Measurements from ENCODE around the gene CACNA1G. TPM values are rescaled to one million over a fixed set of nuclear protein-coding genes. Genes with fewer than 3 reads are reported as not detected.

CACNA1G gene
- total RNA-seq, 1 experiment from 2014 or later = not detected

DNA sequence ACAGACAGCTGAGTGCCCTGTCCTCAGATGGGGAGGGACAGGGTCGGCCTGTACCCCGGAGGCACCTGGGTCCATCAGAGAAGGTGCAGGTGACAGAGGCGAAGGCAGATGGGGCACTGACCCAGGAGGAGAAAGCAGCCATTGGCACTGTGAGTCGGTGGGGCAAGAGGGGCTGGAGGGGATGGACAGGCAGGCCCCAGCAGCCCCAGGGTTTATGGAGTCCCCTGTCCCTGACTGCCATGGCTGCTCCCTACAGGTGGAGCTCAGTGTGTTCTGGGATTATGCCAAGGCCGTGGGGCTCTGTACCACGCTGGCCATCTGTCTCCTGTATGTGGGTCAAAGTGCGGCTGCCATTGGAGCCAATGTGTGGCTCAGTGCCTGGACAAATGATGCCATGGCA, 115.1 kb downstream of the CACNA1G start:
- no peak overlapping the region for H3K4me3 Mint-ChIP-seq (ENCODE audit: unreplicated experiment)
- no peaks in the 10 kb centered on the region for H3K27me3 Mint-ChIP-seq (ENCODE audit: insufficient read depth, unreplicated experiment)
- TF ChIP-seq, protein P1, sequence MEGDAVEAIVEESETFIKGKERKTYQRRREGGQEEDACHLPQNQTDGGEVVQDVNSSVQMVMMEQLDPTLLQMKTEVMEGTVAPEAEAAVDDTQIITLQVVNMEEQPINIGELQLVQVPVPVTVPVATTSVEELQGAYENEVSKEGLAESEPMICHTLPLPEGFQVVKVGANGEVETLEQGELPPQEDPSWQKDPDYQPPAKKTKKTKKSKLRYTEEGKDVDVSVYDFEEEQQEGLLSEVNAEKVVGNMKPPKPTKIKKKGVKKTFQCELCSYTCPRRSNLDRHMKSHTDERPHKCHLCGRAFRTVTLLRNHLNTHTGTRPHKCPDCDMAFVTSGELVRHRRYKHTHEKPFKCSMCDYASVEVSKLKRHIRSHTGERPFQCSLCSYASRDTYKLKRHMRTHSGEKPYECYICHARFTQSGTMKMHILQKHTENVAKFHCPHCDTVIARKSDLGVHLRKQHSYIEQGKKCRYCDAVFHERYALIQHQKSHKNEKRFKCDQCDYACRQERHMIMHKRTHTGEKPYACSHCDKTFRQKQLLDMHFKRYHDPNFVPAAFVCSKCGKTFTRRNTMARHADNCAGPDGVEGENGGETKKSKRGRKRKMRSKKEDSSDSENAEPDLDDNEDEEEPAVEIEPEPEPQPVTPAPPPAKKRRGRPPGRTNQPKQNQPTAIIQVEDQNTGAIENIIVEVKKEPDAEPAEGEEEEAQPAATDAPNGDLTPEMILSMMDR (IDR thresholded peaks at IDR 0.05; ENCODE audit: unreplicated experiment) = no peak
- H3K36me3 Mint-ChIP-seq (ENCODE audit: insufficient read depth, unreplicated experiment) = peaks cover 55% of the 10 kb centered on the region
- CTCF ChIA-PET = interaction anchor here (0.9 to 2.9 kb wide), 4 partner anchors 9 to 50 kb away, joined by 4 to 12 read pairs (median 4); no protein-coding TSS in a partner anchor
- POLR2A ChIA-PET = interaction anchor here (1.0 to 8.7 kb wide), 3 partner anchors 10 to 39 kb away, joined by 3 to 87 read pairs (median 28); partner anchors contain the start of gene ABCC3
- H3K9me3 Mint-ChIP-seq (ENCODE audit: unreplicated experiment) = no peaks in the 10 kb centered on the region
- BruUV-seq (replicated peaks) = TSS peak; percentile 32
- peaks cover 35% of the 10 kb centered on the region for H3K4me1 Mint-ChIP-seq (ENCODE audit: insufficient read depth, unreplicated experiment)
- no peak for DNase-seq (ENCODE audit: unreplicated experiment)
- intact Hi-C loops (cut with micrococcal nuclease) = no loop called here
- H3K27ac Mint-ChIP-seq (ENCODE audit: low read depth, unreplicated experiment) = no peak overlapping the region

DNA sequence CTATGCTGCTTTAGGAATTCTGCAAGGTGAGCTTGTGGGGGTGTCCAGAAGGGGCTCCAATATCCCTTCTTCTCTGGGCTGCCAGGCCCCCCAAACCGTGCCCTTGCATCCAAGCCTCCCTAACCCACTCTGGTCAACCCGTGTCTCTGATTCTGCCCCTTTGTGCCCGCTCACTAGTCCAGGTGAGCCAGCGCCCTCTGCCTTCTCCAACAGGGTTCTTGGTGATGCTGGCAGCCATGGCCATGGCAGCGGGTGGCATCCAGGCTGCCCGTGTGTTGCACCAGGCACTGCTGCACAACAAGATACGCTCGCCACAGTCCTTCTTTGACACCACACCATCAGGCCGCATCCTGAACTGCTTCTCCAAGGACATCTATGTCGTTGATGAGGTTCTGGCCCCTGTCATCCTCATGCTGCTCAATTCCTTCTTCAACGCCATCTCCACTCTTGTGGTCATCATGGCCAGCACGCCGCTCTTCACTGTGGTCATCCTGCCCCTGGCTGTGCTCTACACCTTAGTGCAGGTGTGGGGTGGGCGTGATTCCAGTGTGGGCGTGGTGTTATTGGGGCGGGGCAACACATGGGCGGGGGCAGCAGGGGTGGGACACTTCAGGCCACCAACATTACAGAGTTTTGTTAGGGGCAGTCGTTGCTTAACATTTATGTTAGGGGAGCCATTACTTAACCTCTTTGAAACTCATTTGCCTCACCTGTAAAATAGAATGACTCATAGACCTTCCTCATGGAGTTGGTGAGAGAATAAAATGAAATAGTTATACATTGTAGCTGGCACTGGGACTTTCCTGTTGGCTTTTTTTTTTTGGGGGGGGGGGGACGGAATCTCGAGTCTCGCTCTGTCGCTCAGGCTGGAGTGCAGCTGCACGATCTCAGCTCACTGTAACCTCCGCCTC, 115.8 kb downstream of the CACNA1G start:
- H3K4me3 Mint-ChIP-seq (ENCODE audit: unreplicated experiment) = no peak overlapping the region
- no peak overlapping the region for H3K27ac Mint-ChIP-seq (ENCODE audit: low read depth, unreplicated experiment)
- DNase-seq (ENCODE audit: unreplicated experiment) = no peak
- peaks cover 62% of the 10 kb centered on the region for H3K36me3 Mint-ChIP-seq (ENCODE audit: insufficient read depth, unreplicated experiment)
- TF ChIP-seq, protein P1 (IDR thresholded peaks at IDR 0.05; ENCODE audit: unreplicated experiment) = no peak
- POLR2A ChIA-PET = interaction anchor here (1.0 to 8.7 kb wide), 3 partner anchors 9 to 39 kb away, joined by 3 to 87 read pairs (median 28); partner anchors contain the start of gene ABCC3
- H3K27me3 Mint-ChIP-seq (ENCODE audit: insufficient read depth, unreplicated experiment) = no peaks in the 10 kb centered on the region
- no TSS peak for BruUV-seq (replicated peaks)
- peaks cover 33% of the 10 kb centered on the region for H3K4me1 Mint-ChIP-seq (ENCODE audit: insufficient read depth, unreplicated experiment)
- no peaks in the 10 kb centered on the region for H3K9me3 Mint-ChIP-seq (ENCODE audit: unreplicated experiment)
- intact Hi-C loops (cut with micrococcal nuclease) = no loop called here
- CTCF ChIA-PET = interaction anchor here (0.6 to 1.2 kb wide), 5 partner anchors 15 to 61 kb away, joined by 3 to 4 read pairs (median 3); no protein-coding TSS in a partner anchor

Other genes starting within 250 kb of the CACNA1G start
- 9.6 and 14.0 TPM in 2 replicates for gene XYLT2, start 214.6 kb upstream of the CACNA1G start, total RNA-seq (2022)
- gene MRPL27, start 187.5 kb upstream of the CACNA1G start, total RNA-seq (2022) = 57.2 and 71.5 TPM in 2 replicates
- 6.0 and 6.7 TPM in 2 replicates for gene EME1, start 187.5 kb upstream of the CACNA1G start, total RNA-seq (2022)
- gene LRRC59, start 163.2 kb upstream of the CACNA1G start, total RNA-seq (2022) = 306 and 344 TPM in 2 replicates
- gene ACSF2, start 134.5 kb upstream of the CACNA1G start, total RNA-seq (2022) = 10.5 and 17.8 TPM in 2 replicates
- gene CHAD, start 91.8 kb upstream of the CACNA1G start, total RNA-seq (2022) = not detected in 2 replicates
- 25.2 and 28.7 TPM in 2 replicates for gene RSAD1, start 81.9 kb upstream of the CACNA1G start, total RNA-seq (2022)
- 0.19 TPM in 1 of 2 replicates, not detected in the other for gene MYCBPAP, start 52.3 kb upstream of the CACNA1G start, total RNA-seq (2022)
- 2.1 and 4.4 TPM in 2 replicates for gene EPN3, start 28.0 kb upstream of the CACNA1G start, total RNA-seq (2022)
- 35.3 and 39.4 TPM in 2 replicates for gene SPATA20, start 13.5 kb upstream of the CACNA1G start, total RNA-seq (2022)
- gene ABCC3, start 74.2 kb downstream of the CACNA1G start, total RNA-seq (2022) = 209 and 293 TPM in 2 replicates
- gene ANKRD40, start 147.2 kb downstream of the CACNA1G start, total RNA-seq (2022) = 42.2 and 46.4 TPM in 2 replicates
- gene LUC7L3, start 158.9 kb downstream of the CACNA1G start, total RNA-seq (2022) = 99.4 and 108 TPM in 2 replicates
- gene ANKRD40CL, start 206.8 kb downstream of the CACNA1G start, total RNA-seq (2022) = not detected in 2 replicates

Data from MCF 10A (cell line).